SU-DHL-6 (cell line): ENCODE measurements around the gene PSMC2.

Source experiments
- H2AFZ ChIP-seq: fragments of 200-600 bp; sonication (generic); 2 replicates; pipeline ENCODE4 v1.6.1; 2014; ENCODE audit warnings: low read depth, mild to moderate bottlenecking, moderate library complexity, mixed read lengths, antibody characterized with exemption, low read length; ENCODE audit not compliant: severe bottlenecking
- H3F3A ChIP-seq: fragments of 200-600 bp; shearing (Covaris generic); 2 replicates; pipeline ENCODE4 v1.6.0; 2016; ENCODE audit warnings: antibody characterized with exemption, mild to moderate bottlenecking; ENCODE audit not compliant: insufficient read depth
- H3K27ac ChIP-seq: fragments of 200-600 bp; sonication (generic); 2 replicates; pipeline ENCODE4 v1.5.1; 2016; ENCODE audit warnings: low read depth, mild to moderate bottlenecking, low read length, moderate library complexity, mixed read lengths
- H3K27me3 ChIP-seq: fragments of 200-600 bp; sonication (generic), shearing (Covaris generic); 2 replicates; pipeline ENCODE4 v1.6.0; 2014; ENCODE audit warnings: mild to moderate bottlenecking, low read length
- H3K36me3 ChIP-seq: fragments of 200-600 bp; sonication (generic); 2 replicates; pipeline ENCODE4 v1.6.1; 2014; ENCODE audit warnings: mild to moderate bottlenecking, low read length, mixed read lengths
- H3K4me2 ChIP-seq: fragments of 300-600, 200-600 bp; shearing (Covaris generic), sonication (generic); 2 replicates; pipeline ENCODE4 v1.6.0; 2014; ENCODE audit warnings: low read length, low read depth, mild to moderate bottlenecking; ENCODE audit not compliant: poor library complexity, severe bottlenecking
- H3K4me3 ChIP-seq: fragments of 200-600 bp; sonication (generic); 2 replicates; pipeline ENCODE4 v1.5.1; 2014; ENCODE audit warnings: antibody characterized with exemption, low read length, mild to moderate bottlenecking, mixed read lengths; ENCODE audit not compliant: insufficient read depth, poor library complexity, severe bottlenecking
- H3K79me2 ChIP-seq: fragments of 200-600 bp; sonication (generic); 2 replicates; pipeline ENCODE4 v1.6.1; 2014; ENCODE audit warnings: mild to moderate bottlenecking, low read length, moderate library complexity; ENCODE audit not compliant: insufficient read depth
- H3K9ac ChIP-seq: fragments of 200-600 bp; sonication (generic); 2 replicates; pipeline ENCODE4 v1.7.0; 2014; ENCODE audit warnings: mild to moderate bottlenecking, low read length
- H3K9me2 ChIP-seq: fragments of 200-600 bp; sonication (generic); replicated peaks from 2 replicates; pipeline ENCODE4 v1.6.1; 2014; ENCODE audit warnings: low read length; ENCODE audit not compliant: insufficient read depth
- H3K9me3 ChIP-seq: fragments of 200-600 bp; sonication (generic); 2 replicates; pipeline ENCODE4 v1.6.1; 2014; ENCODE audit warnings: low read length, mixed read lengths; ENCODE audit not compliant: insufficient read depth
- H4K20me1 ChIP-seq: fragments of 200-600 bp; sonication (generic); 2 replicates; pipeline ENCODE4 v1.6.1; 2014; ENCODE audit warnings: low read depth, mild to moderate bottlenecking, antibody characterized with exemption, low read length, moderate library complexity, mixed read lengths
- CTCF ChIP-seq: fragments of 200-600 bp; sonication (generic); IDR thresholded peaks from one replicate; pipeline ENCODE4 v1.5.1; 2017; ENCODE audit warnings: antibody characterized with exemption, mild to moderate bottlenecking, low read length, moderate library complexity; ENCODE audit not compliant: insufficient read depth, poor library complexity, severe bottlenecking
- EZH2phosphoT487 ChIP-seq: fragments of 200-600 bp; sonication (generic), shearing (Covaris generic); conservative IDR thresholded peaks from 2 replicates; pipeline ENCODE4 v1.6.1; 2018; ENCODE audit warnings: mild to moderate bottlenecking, antibody characterized with exemption, low read length, moderate library complexity, mixed read lengths

PSMC2 gene

GRCh38 chr7:103348452-103348851 lies 1.0 kb downstream of the PSMC2 start:
- peaks cover under 1% of the 10 kb centered on the region for H3K36me3 ChIP-seq
- no peaks in the 10 kb centered on the region for H3K27me3 ChIP-seq
- peaks cover 10% of the 10 kb centered on the region; the same call in 1 of the 2 replicates for H3F3A ChIP-seq
- H4K20me1 ChIP-seq = 0 out of 2 replicates have a peak, but pooled peaks cover 5% of the 10 kb centered on the region
- peak overlapping the region; percentile 97 for H3K4me2 ChIP-seq
- peak overlapping the region; percentile 92 for H3K4me3 ChIP-seq
- no peaks in the 10 kb centered on the region for H3K9me3 ChIP-seq
- H2AFZ ChIP-seq = peak overlapping the region; percentile 33
- H3K79me2 ChIP-seq = peaks cover 85% of the 10 kb centered on the region
- peak overlapping the region; percentile 83 for H3K9ac ChIP-seq
- H3K27ac ChIP-seq = peak overlapping the region; percentile 61; the same call in 1 of the 2 replicates
- no peak for TF ChIP-seq EZH2phosphoT487
- no peak for TF ChIP-seq CTCF
- H3K9me2 ChIP-seq = no peaks in the 10 kb centered on the region

- H4K20me1 ChIP-seq = 0 out of 2 replicates have a peak, but pooled peaks cover 5% of the 10 kb centered on the region
- H3K9me3 ChIP-seq = no peaks in the 10 kb centered on the region
- TF ChIP-seq EZH2phosphoT487 = no peak
- TF ChIP-seq CTCF = no peak
- H3K9me2 ChIP-seq = no peaks in the 10 kb centered on the region
- no peak overlapping the region for H2AFZ ChIP-seq
- H3F3A ChIP-seq = peaks cover 10% of the 10 kb centered on the region; the same call in 1 of the 2 replicates
- H3K27ac ChIP-seq = no peak overlapping the region
- H3K27me3 ChIP-seq = no peaks in the 10 kb centered on the region
- H3K36me3 ChIP-seq = peaks cover 5% of the 10 kb centered on the region
- H3K9ac ChIP-seq = peak overlapping the region; percentile 83
- H3K79me2 ChIP-seq = peaks cover 85% of the 10 kb centered on the region
- H3K4me3 ChIP-seq = peak overlapping the region; percentile 92
- H3K4me2 ChIP-seq = peak overlapping the region; percentile 97
Measured at GRCh38 chr7:103348959-103349358, 1.5 kb downstream of the PSMC2 start.

- Histone ChIP-seq H3K9me2 (no peaks in the 10 kb centered on the region), H3K79me2 (peaks cover 85% of the 10 kb centered on the region), H3K36me3 (peaks cover 11% of the 10 kb centered on the region), H3K27me3 (no peaks in the 10 kb centered on the region), H3K4me2 (peak overlapping the region; percentile 97), H3K9me3 (no peaks in the 10 kb centered on the region), H3K4me3 (peak overlapping the region; percentile 1), H3K27ac (no peak overlapping the region), H3F3A (peaks cover 10% of the 10 kb centered on the region; the same call in 1 of the 2 replicates), H2AFZ (no peak overlapping the region), H3K9ac (peak overlapping the region; percentile 83; the same call in 1 of the 2 replicates), H4K20me1 (0 out of 2 replicates have a peak, but pooled peaks cover 5% of the 10 kb centered on the region)
- TF ChIP-seq CTCF (no peak), EZH2phosphoT487 (no peak)
Measured at GRCh38 chr7:103349805-103350204, 2.4 kb downstream of the PSMC2 start.
